ENCODE data around the gene MED22.

DNA sequence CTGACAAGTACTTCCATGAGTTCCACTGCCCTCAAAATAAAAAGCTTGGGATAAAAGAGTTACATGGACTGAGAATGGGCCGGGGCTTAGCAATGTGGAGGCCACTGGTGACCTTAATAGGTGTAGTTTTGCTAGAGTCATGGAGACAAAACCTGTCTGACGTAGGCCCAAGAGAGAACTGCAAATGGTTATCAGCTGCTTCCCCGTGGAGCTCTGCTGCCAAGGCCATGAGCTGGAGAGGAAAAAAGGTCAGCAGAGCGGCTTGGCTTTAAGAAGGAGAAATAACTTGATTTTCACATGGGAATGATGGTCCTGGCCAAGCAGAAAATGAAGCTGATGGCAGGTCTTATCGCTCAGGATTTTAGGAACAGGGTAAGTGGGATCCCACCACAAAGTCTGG lies 8.3 kb downstream of the MED22 start:
- TF ChIP-seq, protein P1, sequence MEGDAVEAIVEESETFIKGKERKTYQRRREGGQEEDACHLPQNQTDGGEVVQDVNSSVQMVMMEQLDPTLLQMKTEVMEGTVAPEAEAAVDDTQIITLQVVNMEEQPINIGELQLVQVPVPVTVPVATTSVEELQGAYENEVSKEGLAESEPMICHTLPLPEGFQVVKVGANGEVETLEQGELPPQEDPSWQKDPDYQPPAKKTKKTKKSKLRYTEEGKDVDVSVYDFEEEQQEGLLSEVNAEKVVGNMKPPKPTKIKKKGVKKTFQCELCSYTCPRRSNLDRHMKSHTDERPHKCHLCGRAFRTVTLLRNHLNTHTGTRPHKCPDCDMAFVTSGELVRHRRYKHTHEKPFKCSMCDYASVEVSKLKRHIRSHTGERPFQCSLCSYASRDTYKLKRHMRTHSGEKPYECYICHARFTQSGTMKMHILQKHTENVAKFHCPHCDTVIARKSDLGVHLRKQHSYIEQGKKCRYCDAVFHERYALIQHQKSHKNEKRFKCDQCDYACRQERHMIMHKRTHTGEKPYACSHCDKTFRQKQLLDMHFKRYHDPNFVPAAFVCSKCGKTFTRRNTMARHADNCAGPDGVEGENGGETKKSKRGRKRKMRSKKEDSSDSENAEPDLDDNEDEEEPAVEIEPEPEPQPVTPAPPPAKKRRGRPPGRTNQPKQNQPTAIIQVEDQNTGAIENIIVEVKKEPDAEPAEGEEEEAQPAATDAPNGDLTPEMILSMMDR (optimal IDR thresholded peaks at IDR 0.05 in 1 of 3, IDR thresholded peaks at IDR 0.05 in 1 of 3, conservative IDR thresholded peaks at IDR 0.05 in 1 of 3; ENCODE audit: extremely low read depth in 1 of 3, insufficient read depth in 2 of 3, low read length in 3 of 3), result no peak
- no peak for TF ChIP-seq EZH2 (IDR thresholded peaks at IDR 0.05; ENCODE audit: low read length)
